GM19193 (cell line): Measurements from ENCODE around the gene JUN.
A peak's percentile ranks its signal among the peaks of the same experiment; 100 is the strongest.

Source experiments
- POLR2A ChIP-seq: IDR thresholded peaks from 4 replicates; pipeline ENCODE4 v1.6.1; 2011; ENCODE audit not compliant: insufficient read depth, insufficient read length; ENCODE audit errors: extremely low read depth

Gene JUN

DNA sequence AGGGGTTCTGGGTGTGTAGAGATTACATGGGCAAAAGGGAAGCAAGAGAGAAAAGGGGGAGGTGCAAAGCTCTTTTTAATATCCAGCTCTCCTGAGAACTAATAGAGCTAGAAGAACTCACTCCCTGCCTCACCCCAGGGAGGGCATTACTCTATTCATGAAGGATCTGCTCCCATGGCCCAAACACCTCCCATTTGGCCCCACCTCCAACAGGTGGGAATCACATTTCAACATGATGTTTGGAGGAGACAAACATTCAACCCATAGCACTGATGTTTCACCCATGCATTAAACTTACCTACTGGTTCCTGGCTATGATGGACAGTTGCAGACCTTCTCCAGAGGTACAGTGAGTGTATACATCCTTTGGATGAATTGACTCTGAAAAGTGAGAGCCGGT is 7.3 kb upstream of the JUN start:
- no peak for TF ChIP-seq POLR2A

DNA sequence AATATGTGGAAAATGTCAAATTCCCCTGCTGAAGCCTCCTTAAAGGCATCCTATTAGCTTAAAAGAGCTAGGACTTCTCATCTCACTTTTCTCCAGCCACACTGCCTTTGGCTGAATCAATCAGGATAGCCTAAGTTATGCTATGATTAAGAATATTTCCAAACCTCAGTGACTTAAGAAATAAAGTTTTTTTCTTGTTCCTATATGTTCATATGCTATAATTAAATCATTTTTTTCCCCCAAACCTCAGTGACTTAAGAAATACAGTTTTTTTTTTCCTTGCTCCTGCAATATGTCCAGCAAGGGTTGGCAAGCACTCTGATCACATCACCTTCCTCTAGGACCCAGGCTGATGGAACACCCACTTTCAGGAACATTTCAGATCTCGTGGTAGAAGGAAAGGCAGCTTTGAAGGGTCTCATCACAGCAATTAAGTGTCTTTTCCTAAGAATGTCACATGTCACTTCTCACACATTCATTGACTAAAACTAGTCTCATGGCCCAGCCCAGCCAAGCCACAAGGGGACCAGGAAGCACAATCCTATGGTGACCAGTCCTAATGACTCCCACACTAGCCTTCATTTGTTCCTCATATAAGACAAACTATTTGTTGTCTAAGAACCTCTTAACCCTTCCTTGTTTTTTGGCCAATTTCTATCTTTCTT is 6.3 kb upstream of the JUN start:
- no peak for TF ChIP-seq POLR2A

DNA sequence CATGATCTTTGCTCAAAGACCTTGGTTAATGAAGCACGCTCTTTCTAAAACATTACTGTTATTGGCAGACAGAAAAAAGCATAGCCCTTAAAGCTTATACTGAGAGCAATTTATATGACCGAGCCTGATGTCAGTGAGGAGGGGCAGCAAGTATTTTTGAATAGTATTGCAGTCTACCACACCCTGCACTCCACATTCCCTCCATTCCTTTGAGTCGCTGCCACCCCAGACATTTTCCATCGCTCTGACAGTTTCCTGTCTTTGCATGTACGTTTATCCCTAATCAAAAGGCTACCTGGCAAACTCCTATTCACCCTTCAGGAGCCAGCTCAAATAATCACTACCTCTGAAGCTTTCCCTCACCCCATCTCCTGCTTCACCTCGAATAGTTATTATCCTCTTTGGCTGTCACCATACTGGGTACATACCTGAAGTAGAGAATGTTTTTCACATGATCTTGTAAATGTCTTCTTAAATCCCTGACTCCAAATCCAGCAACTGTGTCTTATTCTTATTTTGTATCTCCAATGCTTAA is 5.5 kb upstream of the JUN start:
- no peak for TF ChIP-seq POLR2A

DNA sequence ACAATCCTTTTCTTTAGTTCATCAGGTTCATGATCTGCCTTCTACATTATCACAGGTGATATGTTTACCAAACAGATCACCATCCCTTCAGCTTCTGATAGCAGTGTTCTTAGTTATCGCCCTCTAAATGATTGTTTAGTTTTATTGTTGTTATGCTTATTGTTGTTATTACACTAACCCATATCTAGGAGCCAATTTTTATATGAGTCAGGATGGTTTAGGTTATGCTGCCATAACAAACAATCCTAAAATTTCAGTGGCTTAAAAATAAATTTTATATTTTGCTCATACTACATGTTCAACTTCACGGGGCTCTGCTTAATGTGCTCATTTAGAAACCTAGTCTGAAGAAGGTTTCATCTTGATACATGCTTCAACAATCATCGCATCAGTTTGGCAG is 4.4 kb upstream of the JUN start:
- TF ChIP-seq POLR2A = no peak

DNA sequence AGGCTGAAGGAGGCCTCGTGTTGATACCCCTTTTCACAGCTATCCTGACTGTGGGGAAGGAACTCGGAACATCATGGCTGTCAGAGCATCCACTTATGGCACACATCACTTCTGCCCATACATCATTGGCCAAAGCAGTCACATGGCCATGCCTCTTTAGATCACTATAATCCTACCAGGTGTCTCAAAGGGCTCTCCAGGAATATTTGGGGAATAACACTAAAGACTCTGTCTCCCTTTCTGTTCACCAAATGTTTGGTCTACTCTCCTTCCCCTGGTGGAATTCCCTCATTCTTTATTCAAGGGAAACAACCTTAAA is 3.0 kb upstream of the JUN start:
- no peak for TF ChIP-seq POLR2A

DNA sequence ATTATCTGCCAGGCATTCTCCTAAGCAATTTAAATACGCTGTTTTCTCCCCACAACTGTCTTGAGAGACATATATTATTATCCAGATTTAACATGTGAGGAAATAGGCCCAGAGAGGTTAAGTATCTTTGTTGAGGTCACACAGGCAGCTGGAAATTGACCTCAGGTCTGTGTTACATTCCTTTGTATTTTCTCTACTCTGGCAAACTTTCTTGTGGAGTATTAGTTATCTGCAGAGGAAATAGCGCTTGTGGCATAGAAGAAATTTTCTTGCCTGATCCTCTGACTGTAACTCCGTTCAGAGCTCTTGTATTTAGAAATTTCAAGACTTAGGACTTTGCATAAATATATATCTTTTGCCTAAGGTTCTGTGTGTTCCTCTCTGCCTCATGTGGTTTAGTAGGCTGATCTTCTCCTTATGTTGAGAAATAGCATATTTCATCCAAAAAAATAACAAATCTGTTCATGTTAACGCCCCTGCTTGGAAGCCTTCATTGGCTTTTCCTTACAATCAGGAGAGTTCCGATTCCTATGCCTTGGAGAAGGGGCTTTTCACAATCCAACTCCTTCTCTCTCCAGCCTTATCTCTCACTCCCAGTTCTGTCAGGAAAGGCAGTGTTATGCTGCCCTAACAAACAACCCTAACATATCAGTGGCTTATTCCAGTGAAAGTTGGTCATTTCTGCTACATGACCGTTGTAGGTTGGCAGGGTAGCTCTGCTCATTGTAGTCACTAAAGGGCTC is 2.5 kb upstream of the JUN start:
- TF ChIP-seq POLR2A = no peak

DNA sequence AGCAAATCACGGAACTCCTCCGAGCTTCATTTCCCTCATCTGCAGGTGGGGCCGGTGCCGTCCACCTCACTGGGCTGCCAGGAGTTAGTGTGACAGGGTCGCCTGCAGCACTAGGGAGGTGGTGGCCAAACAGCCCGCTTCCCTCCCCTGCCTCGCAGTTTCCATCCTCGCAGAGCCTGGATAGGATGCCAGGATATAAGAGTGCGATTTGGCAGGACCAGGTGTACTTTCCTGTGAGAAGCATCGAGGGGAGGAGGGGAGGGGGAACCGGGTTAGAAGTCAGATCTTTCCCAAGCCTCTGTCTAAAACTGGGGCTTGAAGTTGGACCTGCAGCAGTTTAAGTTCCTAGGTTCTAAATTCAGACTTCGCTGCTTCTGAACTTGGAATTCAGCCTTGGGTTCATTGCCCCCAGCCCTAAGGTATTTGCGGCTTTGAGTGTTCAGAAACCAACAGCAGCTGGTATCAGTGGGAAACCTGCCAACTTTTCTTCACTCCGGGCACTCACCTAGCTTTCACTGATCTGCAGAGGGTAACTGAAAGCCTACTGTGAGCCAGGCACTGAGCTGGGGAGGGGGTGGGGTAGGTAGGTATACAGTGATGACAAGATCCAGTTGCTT is 1.7 kb upstream of the JUN start:
- TF ChIP-seq POLR2A = no peak

DNA sequence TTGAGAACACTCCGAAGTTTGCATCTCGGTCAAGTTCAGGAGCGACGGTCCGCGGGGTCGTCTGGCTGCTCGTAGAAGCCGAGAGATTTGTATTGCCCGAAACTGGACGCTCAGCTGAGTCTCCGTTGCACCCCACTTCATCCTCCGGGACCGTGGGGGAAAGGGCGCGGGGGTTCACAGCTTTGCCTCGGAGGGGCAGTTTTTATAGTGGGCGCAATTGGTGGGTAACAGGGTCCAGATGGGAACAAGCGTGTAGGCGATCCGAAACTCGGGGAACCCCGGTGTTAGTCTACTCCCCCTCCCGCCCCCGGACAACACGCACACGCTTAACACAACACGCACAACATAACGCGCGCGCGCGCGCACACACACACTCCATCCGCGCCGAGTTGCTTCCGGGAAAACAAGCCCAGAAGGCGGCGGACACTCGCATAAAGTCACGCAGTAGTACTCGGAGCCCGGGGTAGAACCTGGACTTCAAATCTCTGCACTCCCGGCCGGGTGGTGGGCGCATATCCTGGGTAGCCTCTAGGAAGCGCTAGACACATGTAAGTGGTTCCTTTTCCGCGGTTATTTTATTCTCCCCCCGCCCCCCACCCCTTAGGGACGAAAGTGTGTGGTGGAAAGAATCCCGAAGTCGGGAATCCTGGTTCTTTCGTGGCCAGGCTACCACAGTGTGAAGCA is 1.1 kb upstream of the JUN start:
- peak; percentile 52 for TF ChIP-seq POLR2A

DNA sequence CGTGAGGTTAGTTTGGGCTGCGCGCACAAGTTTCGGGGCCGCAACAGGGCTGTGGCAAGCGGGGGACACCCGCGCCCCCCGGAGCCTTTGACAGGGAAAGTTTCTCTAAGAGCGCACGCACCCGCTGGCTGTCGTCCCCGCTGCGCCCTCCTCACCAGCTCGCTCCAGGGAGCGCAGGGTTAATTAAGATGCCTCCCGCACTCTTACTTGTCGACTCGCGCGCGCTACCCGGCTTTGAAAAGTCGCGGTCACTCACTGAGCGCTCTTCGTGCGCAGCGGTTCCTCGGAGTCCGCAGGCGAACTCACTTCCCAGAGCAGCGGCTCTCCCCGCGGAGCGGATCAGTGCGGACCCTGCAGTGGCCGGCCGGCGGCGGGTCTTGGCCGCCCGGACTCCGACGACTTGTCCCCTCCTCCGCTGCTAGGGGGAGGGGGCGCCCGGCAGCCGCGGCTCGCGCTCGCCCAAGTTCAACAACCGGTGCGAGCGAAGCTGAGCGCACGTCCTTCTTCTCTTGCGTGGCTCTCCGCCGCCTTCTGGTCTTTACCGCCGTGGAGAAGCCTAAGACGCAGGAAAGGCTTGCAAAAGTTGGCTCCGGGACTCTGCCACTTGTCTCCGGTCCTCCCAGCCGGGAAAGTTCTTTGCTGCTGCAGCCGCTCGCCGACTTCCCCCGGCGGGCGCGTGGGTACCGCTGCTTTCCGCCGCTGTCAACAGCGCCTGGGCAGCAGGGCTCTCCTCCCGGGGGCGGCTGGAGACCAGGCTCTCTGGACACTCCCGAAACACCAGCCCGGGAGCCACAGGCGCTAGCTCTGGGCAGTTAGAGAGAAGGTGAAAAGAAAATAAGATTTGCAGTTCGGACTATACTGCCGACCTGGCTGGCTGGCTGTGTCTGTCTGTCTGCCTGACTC is 506 bp downstream of the JUN start:
- no peak for TF ChIP-seq POLR2A

DNA sequence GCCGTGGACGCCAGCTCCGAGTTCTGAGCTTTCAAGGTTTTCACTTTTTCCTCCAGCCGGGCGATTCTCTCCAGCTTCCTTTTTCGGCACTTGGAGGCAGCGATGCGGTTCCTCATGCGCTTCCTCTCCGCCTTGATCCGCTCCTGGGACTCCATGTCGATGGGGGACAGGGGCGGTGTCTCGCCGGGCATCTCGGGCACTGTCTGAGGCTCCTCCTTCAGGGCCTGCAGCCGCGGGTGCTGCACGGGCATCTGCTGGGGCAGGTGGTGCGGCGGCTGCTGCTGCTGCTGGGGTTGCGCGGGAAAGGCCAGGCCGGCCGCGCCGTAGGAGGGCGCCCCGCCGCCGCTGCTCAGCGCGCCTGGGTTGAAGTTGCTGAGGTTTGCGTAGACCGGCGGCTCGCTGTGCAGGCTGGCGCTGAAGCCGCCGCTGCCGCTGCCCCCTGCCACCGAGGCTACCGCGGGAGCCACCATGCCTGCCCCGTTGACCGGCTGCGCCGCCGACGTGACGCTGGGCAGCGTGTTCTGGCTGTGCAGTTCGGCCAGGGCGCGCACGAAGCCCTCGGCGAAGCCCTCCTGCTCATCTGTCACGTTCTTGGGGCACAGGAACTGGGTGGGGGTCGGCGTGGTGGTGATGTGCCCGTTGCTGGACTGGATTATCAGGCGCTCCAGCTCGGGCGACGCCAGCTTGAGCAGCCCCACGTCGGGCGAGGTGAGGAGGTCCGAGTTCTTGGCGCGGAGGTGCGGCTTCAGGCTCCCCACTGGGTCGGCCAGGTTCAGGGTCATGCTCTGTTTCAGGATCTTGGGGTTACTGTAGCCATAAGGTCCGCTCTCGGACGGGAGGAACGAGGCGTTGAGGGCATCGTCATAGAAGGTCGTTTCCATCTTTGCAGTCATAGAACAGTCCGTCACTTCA is 1.4 kb downstream of the JUN start:
- TF ChIP-seq POLR2A = peak; percentile 32

DNA sequence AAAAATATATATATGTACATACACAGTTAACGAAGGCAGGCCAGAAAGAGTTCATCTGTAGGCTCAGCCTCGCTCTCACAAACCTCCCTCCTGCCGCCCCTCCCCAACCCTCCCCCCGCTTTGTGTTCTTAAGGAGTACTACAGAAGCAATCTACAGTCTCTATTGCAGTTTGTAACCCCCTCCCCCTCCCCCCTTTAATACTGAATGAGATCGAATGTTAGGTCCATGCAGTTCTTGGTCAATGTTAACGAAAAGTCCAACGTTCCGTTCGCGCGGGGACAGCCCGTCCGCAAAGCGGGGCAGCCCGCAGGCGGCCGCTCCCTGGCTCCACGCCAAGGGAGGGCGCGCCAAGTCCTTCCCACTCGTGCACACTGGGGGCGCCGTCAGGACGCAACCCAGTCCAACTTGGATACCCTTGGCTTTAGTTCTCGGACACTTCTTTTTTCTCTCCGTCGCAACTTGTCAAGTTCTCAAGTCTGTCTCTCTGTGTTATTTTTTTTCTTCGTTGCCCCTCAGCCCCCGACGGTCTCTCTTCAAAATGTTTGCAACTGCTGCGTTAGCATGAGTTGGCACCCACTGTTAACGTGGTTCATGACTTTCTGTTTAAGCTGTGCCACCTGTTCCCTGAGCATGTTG is 2.2 kb downstream of the JUN start:
- TF ChIP-seq POLR2A = no peak

DNA sequence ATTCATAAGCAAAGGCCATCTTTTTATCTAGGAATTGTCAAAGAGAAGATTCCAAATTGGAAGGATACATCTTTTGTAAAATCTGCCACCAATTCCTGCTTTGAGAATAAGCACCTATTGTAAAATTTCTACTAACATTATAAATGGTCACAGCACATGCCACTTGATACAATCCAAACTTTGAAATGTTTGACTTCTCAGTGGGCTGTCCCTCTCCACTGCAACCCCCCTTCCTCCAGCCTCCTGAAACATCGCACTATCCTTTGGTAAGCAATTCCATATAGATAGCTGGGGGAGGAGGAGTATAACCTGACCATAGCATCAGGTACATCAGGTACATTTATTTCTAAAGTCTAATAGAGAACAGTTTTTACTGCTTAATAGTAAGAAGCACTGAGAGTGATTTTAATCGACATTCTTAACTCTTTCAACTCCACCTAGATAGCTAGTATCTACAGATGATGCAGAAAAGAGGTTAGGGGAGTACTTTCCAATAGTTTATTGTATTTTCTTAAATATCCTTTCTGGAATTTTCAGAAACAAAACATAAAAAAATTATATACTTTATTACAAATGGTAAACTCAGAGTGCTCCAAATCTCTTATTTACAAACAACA is 2.9 kb downstream of the JUN start:
- no peak for TF ChIP-seq POLR2A

DNA sequence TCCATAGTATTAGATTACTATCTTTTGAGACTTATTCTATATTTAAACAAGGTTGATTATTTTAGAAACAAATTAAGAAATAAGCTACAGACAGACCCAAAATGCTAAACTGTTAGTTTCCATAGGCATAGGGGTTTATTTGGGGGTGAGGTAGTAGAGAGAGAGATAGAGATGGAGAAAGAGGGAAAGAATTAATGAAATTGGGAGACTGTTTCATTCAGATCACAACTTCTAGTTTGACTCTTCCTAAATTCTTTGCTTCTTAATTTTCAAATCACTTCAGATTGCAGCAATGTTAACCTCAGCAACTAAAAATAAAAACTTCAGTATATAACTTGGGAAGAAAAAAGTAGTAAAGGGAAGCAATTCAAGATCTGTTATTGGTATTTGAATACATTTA is 3.4 kb downstream of the JUN start:
- no peak for TF ChIP-seq POLR2A

DNA sequence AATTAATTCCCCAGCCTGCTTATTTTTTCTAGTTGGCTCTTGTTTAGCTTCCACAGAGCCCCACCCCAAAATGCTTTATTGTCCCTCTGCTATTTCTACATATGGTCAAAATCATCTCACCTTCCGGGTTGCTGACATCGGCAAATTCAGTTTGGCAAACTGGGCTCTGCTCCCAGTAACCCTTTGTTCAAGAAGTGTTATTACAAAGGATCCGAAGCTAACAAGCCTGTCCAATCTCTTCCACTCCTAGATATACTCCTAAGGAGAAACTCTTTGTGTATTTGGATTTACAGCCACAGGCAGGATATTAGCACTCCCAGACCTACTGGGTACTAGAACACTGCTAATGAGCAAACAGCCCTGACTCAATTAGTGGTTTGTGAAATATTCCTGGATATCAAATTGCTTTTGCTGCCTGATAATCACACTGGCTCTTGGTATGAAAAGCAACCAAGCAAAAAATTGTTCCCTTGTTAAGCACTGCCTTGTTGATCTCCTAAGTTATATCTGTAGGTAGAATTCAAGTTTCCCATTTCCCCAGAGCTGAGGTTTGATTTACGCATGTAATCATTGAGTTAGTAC is 4.0 kb downstream of the JUN start:
- TF ChIP-seq POLR2A = no peak
